K562 (cell line): ENCODE data around the gene SIGLEC5.

Experiments
- POLR2A ChIP-seq: fragments of 450-650 bp; conservative IDR thresholded peaks from 2 replicates; pipeline ENCODE4 v1.6.1; 2016
- ZNF121 ChIP-seq: sonication (generic); formaldehyde crosslinking; conservative IDR thresholded peaks from 2 replicates; pipeline ENCODE4 v1.8.0; 2022; ENCODE audit warnings: missing genetic modification reagents

GRCh38 chr19:51668216-51668615 lies 38.0 kb upstream of the SIGLEC5 start:
- TF ChIP-seq POLR2A: no peak
- no peak for TF ChIP-seq ZNF121
